NT2/D1 (cell line): Measurements from ENCODE around the gene SHFL.

Experiments used
- SUZ12 ChIP-seq: IDR thresholded peaks from 2 replicates; pipeline ENCODE4 v1.6.1; 2011; ENCODE audit not compliant: insufficient read length, insufficient read depth; ENCODE audit errors: extremely low read depth
- YY1 ChIP-seq: IDR thresholded peaks from 2 replicates; pipeline ENCODE4 v1.6.1; 2011; ENCODE audit not compliant: insufficient read length, insufficient read depth
- ZNF274 ChIP-seq: IDR thresholded peaks from 2 replicates; pipeline ENCODE4 v1.6.1; 2011; ENCODE audit warnings: mild to moderate bottlenecking, low read depth, low read length

- no peak for TF ChIP-seq ZNF274
- TF ChIP-seq YY1: no peak
- no peak for TF ChIP-seq SUZ12
Measured at GRCh38 chr19:10036601-10037071, 49.5 kb upstream of the SHFL start.
